GM21381 (cell line): ENCODE data around the gene LSM2.

Experiments used
- ATAC-seq: cut with Tn5 transposase; IDR thresholded peaks from one replicate; pipeline ENCODE4 v1.9.1; 2021; ENCODE audit warnings: mild to moderate bottlenecking, moderate library complexity; ENCODE audit not compliant: unreplicated experiment

LSM2 gene

DNA sequence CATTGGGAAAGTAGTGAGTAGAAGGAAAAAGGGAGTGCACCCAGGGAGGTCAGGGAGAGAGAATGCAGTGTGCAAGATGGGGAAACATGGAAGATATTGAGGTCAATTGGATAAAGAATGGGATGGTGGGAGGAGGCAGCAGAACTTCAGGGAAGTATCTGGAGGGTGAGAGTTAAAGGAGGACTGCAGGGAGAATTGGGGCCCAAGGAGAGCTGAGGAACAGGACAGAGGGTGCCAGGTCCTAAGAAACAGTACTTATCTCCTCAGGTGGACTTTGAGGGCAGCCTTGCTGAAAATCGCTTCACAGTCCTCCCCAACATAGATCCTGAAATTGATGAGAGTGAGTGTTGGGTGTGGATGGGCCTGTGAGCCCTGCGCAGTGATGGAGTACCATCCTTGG, 48.5 kb downstream of the LSM2 start:
- ATAC-seq: no peak

DNA sequence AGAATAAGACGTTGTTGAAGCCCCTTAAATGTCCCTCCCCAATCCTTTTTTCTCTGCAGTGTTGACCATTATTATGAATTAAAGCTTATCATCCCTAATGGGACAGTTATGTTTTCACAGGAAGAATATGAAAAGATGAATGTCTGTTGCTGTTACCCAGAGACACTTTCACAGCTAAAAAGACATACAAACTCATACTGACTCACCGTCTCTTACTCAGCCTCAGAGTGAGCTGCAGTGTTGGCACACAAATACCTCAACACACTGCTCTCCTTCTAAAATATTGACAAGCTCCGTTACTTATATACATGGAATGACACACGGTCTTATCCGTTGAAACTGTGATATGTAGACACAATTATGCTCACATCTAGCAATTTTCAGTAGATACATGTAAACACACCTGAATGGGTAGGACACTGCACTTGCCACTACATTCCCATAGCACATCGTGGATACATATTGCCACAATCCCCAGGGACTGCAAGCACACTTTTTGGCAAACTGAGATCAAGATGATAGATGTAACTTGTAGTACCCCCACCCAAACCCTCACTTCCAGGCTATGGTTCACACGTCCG, 53.9 kb downstream of the LSM2 start:
- no peak for ATAC-seq

- ATAC-seq: no peak
These were observed 56.2 kb downstream of the LSM2 start for GRCh38 chr6:31750411-31751022.

DNA sequence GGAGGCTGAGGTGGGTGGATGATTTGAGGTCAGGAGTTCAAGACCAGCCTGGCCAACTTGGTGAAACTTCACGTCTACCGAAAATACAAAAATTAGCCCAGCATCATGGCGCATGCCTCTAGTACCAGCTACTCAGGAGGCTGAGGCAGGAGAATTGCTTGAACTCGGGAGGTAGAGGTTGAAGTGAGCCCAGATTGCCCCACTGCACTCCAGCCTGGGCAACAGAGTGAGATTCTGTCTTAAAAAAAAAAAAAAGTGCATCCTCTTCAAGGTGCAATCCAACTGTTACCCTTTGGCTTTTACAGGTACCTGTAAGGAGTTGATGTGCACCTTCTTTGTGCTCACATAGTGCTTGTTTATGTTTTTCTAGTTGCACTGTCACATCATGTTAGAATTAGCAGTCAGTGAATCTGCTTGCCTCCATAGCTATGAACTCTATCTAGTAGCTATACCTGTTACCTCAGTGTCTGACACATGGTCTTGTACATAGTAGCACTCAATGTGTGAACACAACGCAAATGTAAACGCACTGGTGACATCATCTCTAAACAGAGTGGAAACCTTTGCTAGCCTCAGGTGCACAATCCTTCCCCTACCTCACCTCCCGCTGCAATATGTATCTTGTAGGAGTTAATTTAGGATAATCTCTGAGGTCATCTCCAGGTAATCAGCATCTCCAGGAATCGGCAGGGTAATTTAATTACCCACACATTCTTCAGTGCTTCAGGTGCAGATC, 57.3 kb downstream of the LSM2 start:
- no peak for ATAC-seq
